ENCODE data around the gene MIA2. TPM values are rescaled to one million over a fixed set of nuclear protein-coding genes. Genes with fewer than 3 reads are reported as not detected.
"Not testable (repeated sequence)": the region's sequence is repeated elsewhere in the genome, so short reads cannot be mapped to it uniquely, and the experiment has no call there.

Gene MIA2
- total RNA-seq, 4 donors from 2014 or later, result 13.8 to 19.4 (median 16.7) TPM

DNA sequence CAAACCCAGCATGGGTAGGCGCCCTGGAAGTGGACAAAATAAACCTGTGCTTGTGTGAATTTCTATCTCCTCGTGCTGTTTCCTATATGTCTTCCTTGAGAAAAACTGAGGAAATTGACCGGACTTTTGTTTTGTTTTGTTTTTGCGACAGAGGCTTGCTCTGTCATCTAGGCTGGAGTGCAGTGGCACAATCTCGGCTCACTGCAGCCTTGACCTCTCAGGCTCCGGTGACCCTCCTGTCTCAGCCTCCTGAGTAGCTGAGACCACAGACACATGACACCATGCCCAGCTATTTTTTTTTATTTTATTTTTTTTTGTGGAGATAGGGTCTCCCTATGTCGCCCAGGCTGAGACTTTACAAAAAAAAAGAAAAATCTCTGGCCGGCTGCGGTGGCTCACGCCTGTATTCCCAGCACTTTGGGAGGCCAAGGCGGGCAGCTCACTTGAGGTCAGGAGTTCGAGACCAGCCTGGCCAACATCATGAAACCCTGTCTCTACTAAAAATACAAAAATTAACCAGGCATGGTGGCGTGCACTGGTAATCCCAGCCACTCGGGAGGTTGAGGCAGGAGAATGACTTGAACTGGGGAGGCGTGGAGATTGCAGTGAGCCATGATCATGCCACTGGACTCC is 22.5 kb upstream of the MIA2 start:
- DNase-seq (ENCODE audit: low spot score) (no peak), ATAC-seq (ENCODE audit: low FRiP score) (no peak)
- TF ChIP-seq, protein P1, sequence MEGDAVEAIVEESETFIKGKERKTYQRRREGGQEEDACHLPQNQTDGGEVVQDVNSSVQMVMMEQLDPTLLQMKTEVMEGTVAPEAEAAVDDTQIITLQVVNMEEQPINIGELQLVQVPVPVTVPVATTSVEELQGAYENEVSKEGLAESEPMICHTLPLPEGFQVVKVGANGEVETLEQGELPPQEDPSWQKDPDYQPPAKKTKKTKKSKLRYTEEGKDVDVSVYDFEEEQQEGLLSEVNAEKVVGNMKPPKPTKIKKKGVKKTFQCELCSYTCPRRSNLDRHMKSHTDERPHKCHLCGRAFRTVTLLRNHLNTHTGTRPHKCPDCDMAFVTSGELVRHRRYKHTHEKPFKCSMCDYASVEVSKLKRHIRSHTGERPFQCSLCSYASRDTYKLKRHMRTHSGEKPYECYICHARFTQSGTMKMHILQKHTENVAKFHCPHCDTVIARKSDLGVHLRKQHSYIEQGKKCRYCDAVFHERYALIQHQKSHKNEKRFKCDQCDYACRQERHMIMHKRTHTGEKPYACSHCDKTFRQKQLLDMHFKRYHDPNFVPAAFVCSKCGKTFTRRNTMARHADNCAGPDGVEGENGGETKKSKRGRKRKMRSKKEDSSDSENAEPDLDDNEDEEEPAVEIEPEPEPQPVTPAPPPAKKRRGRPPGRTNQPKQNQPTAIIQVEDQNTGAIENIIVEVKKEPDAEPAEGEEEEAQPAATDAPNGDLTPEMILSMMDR (IDR thresholded peaks at IDR 0.05), result no peak

DNA sequence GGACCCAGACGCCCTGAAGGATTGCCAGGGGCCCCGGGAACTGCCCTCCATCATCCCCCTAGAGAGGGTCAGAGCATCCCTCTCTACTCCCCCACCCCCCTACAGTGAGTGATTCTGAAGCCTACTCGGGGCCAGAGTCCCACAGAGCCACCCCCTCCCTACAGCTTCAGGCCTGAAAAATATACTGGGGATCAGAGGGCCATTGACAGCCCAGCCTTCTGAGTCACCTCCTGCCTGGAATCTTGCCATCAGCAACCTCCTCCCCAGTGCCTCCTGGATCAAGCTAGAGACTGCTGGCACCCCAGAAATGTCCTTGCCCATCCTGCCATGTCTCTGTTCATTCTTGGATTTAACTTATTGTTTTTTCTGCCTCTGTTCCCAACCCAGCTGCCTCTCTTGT is 21.7 kb upstream of the MIA2 start:
- TF ChIP-seq, protein P1 (IDR thresholded peaks at IDR 0.05), result no peak
- ATAC-seq (ENCODE audit: low FRiP score) (no peak), DNase-seq (ENCODE audit: low spot score) (no peak)

DNA sequence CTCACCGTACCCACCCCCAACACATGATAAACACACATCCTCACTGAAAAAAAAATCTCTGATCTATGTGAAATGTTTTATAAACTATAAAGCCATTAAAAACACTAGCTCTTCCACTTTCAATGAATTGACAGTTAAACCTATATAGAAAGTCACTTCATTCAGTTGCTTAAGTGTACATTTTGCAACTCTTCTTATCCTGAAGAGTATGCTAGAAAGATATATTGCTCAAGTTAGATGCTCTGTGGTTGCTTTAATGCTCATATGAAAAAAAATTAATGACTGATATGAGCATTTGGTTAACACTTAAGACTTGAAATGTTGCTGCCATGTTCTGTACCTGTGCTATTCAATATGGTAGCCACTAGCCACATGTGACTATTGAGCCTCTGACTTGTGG is 21.0 kb upstream of the MIA2 start:
- DNase-seq (ENCODE audit: low spot score) (no peak), ATAC-seq (ENCODE audit: low FRiP score) (no peak)
- TF ChIP-seq, protein P1 (IDR thresholded peaks at IDR 0.05), result no peak

DNA sequence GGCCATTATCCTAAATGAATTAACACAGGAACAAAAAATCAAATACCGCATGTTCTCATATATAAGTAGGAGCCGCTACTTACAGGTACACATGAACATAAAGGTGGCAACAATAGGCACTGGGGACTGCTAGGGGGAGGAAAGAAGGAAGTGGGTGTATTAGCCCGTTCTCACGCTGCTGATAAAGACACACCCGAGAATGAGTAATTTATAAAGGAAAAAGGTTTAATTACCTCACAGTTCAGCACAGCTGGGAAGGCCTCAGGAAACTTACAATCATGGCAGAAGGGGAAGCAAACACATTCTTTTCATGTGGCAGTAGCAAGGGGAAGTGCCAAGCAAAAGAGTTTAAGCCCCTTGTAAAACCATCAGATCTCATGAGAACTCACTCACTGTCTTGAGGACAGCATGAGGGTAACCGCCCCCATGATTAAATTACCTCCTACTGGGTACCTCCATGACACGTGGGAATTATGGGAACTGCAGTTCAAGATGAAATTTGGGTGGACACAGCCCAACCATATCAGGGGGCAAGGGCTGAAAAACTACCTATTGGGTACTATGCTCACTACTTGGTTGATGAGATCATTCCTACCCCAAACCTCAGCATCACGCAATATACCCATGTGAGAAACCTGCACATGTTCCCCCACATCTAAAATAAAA is 16.4 kb upstream of the MIA2 start:
- TF ChIP-seq, protein P1 (IDR thresholded peaks at IDR 0.05), result no peak
- ATAC-seq (ENCODE audit: low FRiP score) (no peak), DNase-seq (ENCODE audit: low spot score) (no peak)

DNA sequence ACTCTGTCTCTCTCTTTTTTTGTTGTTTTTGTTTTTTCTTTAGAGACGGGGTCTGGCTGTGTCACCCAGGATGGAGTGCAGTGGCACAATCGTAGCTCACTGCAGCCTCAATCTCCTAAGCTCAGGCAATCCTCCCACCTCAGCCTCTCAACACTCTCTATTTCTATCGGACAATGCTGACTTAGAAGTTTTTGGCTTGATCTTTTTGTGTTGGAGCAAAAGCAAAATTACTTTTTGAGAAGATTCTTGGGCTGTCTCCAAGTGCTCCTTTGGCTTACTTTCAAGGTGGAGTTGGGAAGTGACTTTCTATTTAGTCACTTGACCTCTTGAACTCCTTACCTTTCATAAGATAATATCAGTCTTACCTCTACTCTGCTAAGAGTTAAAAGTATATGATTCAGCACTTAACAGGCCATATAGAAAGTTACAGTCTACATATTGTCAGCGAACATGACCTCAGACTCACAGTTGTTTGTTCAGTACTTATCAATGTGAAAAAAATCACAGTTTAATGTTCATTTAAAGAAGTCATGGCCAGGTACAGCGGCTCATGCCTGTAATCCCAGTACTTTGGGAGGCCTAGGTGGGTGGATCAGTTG is 15.4 kb upstream of the MIA2 start:
- TF ChIP-seq, protein P1 (IDR thresholded peaks at IDR 0.05), result no peak
- ATAC-seq (ENCODE audit: low FRiP score), result no peak
- DNase-seq (ENCODE audit: low spot score), result no peak

DNA sequence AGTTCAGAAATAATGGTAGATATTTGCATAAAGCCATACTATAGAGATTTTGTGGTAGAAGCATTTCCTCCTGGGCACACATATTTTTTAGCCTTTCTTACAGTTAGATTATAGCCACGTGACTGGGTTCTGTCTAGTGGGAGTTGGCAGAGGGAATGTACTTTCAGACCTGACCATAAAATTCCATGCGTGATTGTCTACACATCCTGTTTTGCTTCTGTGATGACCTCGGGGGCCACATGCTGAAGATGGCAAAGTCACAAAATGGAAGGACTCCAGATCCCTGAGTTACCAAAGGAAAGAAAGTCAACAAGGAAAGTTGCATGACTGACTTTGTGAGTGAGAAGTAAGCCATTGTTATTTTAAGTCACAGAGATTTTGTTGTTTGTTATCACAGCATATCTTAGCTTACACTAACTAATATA is 14.6 kb upstream of the MIA2 start:
- no peak for DNase-seq (ENCODE audit: low spot score)

DNA sequence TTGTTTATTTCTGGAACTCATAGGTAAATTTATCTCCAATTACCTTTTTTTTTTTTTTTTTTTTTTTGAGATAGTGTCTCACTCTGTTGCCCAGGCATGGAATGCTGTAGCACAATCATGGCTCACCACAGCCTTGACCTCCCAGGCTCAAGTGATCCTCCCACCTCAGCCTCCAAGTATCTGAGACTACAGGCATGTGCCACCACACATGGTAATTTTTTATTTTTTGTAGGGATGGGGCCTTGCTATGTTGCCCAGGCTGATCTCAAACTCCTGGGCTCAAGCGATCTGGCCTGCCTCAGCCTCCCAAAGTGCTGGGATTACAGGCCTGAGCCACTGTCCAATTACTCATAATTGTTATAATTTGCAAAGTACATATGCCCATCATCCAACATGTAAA is 13.2 kb upstream of the MIA2 start:
- not testable (repeated sequence) for ATAC-seq (ENCODE audit: low FRiP score); DNase-seq (ENCODE audit: low spot score)

More for the DNA sequence above, 14.6 kb upstream of the MIA2 start:
- no peak for ATAC-seq (ENCODE audit: low FRiP score)
- TF ChIP-seq, protein P1 (IDR thresholded peaks at IDR 0.05), result no peak

Measured in omental fat pad (tissue), 4 donors.